ENCODE measurements around the gene TRIOBP. TPM values are rescaled to one million over a fixed set of nuclear protein-coding genes. Genes with fewer than 3 reads are reported as not detected.
A peak's percentile ranks its signal among the peaks of the same experiment; 100 is the strongest.
"Not testable (repeated sequence)": the region's sequence is repeated elsewhere in the genome, so short reads cannot be mapped to it uniquely, and the experiment has no call there.

TRIOBP gene
- total RNA-seq, 4 donors from 2014 or later, result 150 to 208 (median 182) TPM

DNA sequence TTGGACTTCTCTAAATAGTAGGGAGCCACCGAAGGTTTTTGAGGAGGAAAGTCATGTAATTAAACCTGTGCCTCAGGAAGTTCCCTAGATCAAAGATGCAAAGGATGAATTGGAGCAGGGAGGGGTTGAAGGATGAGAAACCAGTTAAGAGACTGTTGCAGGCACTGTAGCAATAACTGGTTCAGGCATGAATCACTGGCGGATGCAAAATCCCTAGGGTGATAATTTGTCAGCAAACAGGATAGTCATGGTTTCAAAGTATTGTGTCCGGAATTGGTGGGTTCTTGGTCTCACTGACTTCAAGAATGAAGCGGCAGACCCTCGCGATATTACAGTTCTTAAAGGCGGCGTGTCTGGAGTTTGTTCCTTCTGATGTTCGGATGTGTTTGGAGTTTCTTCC is 19.9 kb downstream of the TRIOBP start:
- Histone ChIP-seq H3K36me3 (no peaks in the 10 kb centered on the region), H3K27ac (replicated peaks in 1 of 4) (no peak overlapping the region), H3K9me3 (no peaks in the 10 kb centered on the region), H3K27me3 (no peaks in the 10 kb centered on the region), H3K4me1 (no peaks in the 10 kb centered on the region), H3K4me3 (no peak overlapping the region)
- intact Hi-C loops (cut with DNase I), result no loop called here
- 92% methylated on average over 9 of the region's 9 CpGs for WGBS
- no peak for DNase-seq (ENCODE audit: extremely low spot score)
- TF ChIP-seq POLR2AphosphoS5 (IDR thresholded peaks at IDR 0.05) (no peak), POLR2A (IDR thresholded peaks at IDR 0.05; ENCODE audit: low read depth) (no peak), EP300 (IDR thresholded peaks at IDR 0.05) (no peak)
- TF ChIP-seq, protein P1, sequence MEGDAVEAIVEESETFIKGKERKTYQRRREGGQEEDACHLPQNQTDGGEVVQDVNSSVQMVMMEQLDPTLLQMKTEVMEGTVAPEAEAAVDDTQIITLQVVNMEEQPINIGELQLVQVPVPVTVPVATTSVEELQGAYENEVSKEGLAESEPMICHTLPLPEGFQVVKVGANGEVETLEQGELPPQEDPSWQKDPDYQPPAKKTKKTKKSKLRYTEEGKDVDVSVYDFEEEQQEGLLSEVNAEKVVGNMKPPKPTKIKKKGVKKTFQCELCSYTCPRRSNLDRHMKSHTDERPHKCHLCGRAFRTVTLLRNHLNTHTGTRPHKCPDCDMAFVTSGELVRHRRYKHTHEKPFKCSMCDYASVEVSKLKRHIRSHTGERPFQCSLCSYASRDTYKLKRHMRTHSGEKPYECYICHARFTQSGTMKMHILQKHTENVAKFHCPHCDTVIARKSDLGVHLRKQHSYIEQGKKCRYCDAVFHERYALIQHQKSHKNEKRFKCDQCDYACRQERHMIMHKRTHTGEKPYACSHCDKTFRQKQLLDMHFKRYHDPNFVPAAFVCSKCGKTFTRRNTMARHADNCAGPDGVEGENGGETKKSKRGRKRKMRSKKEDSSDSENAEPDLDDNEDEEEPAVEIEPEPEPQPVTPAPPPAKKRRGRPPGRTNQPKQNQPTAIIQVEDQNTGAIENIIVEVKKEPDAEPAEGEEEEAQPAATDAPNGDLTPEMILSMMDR (IDR thresholded peaks at IDR 0.05), result no peak

DNA sequence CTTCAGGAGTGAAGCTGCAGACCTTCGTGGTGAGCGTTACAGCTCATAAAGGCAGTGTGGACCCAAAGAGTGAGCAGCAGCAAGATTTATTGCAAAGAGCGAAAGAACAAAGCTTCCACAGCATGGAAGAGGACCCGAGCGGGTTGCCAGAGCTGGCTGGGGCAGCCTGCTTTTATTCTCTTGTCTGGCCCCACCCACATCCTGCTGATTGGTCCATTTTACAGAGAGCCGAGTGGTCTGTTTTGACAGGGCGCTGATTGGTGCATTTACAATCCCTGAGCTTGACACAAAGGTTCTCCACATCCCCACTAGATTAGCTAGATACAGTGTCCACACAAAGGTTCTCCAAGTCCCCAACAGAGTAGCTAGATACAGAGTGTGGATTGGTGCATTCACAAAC is 20.4 kb downstream of the TRIOBP start:
- 90% methylated on average over 7 of the region's 7 CpGs for WGBS
- intact Hi-C loops (cut with DNase I); H3K36me3 ChIP-seq; H3K4me3 ChIP-seq; H3K4me1 ChIP-seq; H3K27me3 ChIP-seq; H3K9me3 ChIP-seq; H3K27ac ChIP-seq (replicated peaks in 1 of 4); DNase-seq (ENCODE audit: extremely low spot score): not testable (repeated sequence)

DNA sequence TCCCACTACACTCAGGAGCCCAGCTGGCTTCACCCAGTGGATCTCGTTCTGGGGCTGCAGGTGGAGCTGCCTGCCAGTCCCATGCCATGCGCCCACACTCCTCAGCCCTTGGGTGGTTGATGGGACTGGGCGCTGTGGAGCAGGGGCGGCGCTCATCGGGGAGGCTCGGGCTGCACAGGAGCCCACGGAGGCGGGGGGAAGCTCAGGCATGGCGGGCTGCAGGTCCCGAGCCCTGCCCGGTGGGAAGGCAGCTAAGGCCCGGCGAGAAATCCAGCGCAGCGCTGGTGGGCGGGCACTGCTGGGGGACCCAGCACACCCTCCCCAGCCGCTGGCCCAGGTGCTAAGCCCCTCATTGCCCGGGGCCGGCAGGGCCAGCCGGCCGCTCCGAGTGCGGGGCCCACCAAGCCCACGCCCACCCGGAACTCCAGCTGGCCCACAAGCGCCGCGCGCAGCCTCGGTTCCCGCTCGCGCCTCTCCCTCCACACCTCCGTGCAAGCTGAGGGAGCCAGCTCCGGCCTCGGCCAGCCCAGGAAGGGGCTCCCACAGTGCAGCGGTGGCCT is 21.0 kb downstream of the TRIOBP start:
- intact Hi-C loops (cut with DNase I); H3K4me1 ChIP-seq; DNase-seq (ENCODE audit: extremely low spot score); H3K27ac ChIP-seq (replicated peaks in 1 of 4); H3K36me3 ChIP-seq; H3K27me3 ChIP-seq; H3K9me3 ChIP-seq; H3K4me3 ChIP-seq: not testable (repeated sequence)
- 90% methylated on average over 2 of the region's 38 CpGs for WGBS

DNA sequence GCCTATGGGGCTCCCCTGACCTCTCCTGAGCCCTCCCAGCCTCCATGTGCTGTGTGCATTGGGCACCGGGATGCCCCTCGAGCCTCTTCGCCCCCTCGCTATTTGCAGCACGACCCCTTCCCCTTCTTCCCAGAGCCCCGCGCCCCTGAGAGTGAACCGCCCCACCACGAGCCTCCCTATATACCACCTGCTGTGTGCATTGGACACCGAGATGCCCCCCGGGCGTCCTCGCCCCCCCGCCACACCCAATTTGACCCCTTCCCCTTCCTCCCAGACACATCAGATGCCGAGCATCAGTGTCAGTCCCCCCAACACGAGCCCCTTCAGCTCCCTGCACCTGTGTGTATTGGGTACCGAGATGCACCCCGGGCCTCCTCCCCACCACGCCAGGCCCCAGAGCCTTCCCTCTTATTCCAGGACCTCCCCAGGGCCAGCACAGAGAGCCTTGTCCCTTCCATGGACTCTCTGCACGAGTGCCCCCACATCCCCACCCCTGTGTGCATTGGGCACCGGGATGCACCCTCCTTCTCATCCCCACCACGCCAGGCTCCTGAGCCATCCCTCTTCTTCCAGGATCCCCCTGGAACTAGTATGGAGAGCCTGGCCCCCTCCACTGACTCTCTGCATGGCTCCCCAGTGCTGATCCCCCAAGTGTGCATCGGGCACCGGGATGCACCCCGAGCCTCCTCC is 28.8 kb downstream of the TRIOBP start:
- 91% methylated on average over 25 of the region's 25 CpGs for whole genome bisulfite sequencing
- no peaks in the 10 kb centered on the region for H3K27me3 ChIP-seq
- no peak overlapping the region for H3K4me3 ChIP-seq
- H3K27ac ChIP-seq (replicated peaks in 1 of 4), result no peak overlapping the region
- H3K9me3 ChIP-seq, result no peaks in the 10 kb centered on the region
- intact Hi-C loops (cut with DNase I), result no loop called here
- peaks cover 3 to 11% (median 7%) of the 10 kb centered on the region in 4 donors for H3K4me1 ChIP-seq
- DNase-seq (ENCODE audit: extremely low spot score), result no peak
- TF ChIP-seq EP300 (IDR thresholded peaks at IDR 0.05), result no peak
- TF ChIP-seq POLR2A (IDR thresholded peaks at IDR 0.05; ENCODE audit: low read depth), result no peak
- TF ChIP-seq POLR2AphosphoS5 (IDR thresholded peaks at IDR 0.05), result no peak
- TF ChIP-seq, protein P1 (IDR thresholded peaks at IDR 0.05), result no peak
- no peaks in the 10 kb centered on the region for H3K36me3 ChIP-seq

DNA sequence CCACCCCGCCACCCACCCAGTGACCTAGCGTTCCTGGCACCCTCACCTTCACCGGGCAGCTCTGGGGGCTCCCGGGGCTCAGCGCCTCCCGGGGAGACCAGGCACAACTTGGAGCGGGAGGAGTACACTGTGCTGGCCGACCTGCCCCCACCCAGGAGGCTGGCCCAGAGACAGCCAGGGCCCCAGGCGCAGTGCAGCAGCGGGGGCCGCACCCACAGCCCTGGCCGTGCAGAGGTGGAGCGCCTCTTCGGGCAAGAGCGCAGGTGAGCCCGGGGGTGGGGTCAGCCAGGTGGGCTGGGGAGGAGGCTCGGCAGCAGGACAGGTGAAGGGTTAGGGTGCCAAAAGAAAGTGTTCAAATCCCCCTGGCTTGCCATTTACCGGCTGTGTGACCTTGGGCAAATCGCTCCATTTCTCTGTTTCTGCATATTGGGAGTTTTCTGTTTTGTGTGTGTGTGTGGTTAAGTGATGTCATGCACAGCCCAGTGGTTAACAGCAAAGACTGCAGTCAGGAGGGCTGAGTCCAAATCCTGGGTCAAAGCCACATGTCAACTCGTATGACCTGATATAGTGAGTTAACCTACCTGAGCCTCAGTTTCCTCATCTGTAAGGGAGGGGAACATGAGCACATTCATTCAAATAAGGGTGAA is 29.5 kb downstream of the TRIOBP start:
- Histone ChIP-seq H3K9me3 (no peaks in the 10 kb centered on the region), H3K4me3 (no peak overlapping the region), H3K27ac (replicated peaks in 1 of 4) (no peak overlapping the region), H3K4me1 (peaks cover 3 to 11% (median 7%) of the 10 kb centered on the region in 4 donors), H3K36me3 (no peaks in the 10 kb centered on the region), H3K27me3 (no peaks in the 10 kb centered on the region)
- 78% methylated on average over 6 of the region's 20 CpGs for WGBS
- no peak for DNase-seq (ENCODE audit: extremely low spot score)
- no peak for TF ChIP-seq POLR2A (IDR thresholded peaks at IDR 0.05; ENCODE audit: low read depth)
- intact Hi-C loops (cut with DNase I), result no loop called here

DNA sequence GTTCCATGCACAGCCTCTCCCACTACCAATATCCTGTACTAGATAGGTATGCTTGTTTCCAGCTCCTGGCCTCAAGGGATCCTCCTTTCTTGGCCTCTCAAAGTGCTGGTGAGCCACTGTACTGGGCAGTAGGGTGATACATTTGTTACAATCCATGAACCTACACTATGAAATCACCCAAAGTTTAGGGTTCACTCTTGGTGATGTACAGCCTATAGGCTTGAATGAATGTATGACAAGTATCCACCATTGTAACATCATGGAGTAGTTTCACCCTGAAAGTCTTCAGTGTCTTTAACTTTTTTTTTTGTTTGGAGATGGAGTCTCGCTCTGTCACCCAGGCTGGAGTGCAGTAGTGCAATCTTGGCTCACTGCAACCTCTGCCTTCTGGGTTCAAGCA is 31.8 kb downstream of the TRIOBP start:
- intact Hi-C loops (cut with DNase I), result no loop called here
- Histone ChIP-seq H3K4me1 (peaks cover 3 to 11% (median 7%) of the 10 kb centered on the region in 4 donors), H3K27me3 (no peaks in the 10 kb centered on the region), H3K27ac (replicated peaks in 1 of 4) (peak overlapping the region in 3 of 4 donors; percentile 45 to 57 (median 49)), H3K36me3 (no peaks in the 10 kb centered on the region), H3K4me3 (no peak overlapping the region), H3K9me3 (no peaks in the 10 kb centered on the region)
- no peak for DNase-seq (ENCODE audit: extremely low spot score)
- 100% methylated on average over 1 of the region's 1 CpG for WGBS
- TF ChIP-seq POLR2AphosphoS5 (IDR thresholded peaks at IDR 0.05) (no peak), EP300 (IDR thresholded peaks at IDR 0.05) (no peak), POLR2A (IDR thresholded peaks at IDR 0.05; ENCODE audit: low read depth) (no peak)
- TF ChIP-seq, protein P1 (IDR thresholded peaks at IDR 0.05), result no peak
